HG03432 (cell line): ENCODE data around the gene DGKZ.
"Not testable (repeated sequence)": the region's sequence is repeated elsewhere in the genome, so short reads cannot be mapped to it uniquely, and the experiment has no call there.

Experiments used
- ATAC-seq: cut with Tn5 transposase; IDR thresholded peaks from one replicate; pipeline ENCODE4 v1.9.1; 2021; ENCODE audit warnings: mild to moderate bottlenecking, moderate library complexity; ENCODE audit not compliant: unreplicated experiment

The DGKZ gene

GRCh38 chr11:46346886-46347636 is at the start of gene DGKZ:
Gene DGKZ (plus strand): TSS chr11:46347463. CDS start chr11:46347660, 197 bp downstream.
- ATAC-seq, result peak; percentile 64

- no peak for ATAC-seq
Measured at GRCh38 chr11:46298699-46299433, 48.4 kb upstream of the DGKZ start.

- ATAC-seq, result no peak
Measured at GRCh38 chr11:46299451-46299961, 47.8 kb upstream of the DGKZ start.

GRCh38 chr11:46300270-46300669 is 47.0 kb upstream of the DGKZ start:
- ATAC-seq, result no peak

GRCh38 chr11:46302866-46303265 is 44.4 kb upstream of the DGKZ start:
- ATAC-seq, result peak; percentile 93

- ATAC-seq, result not testable (repeated sequence)
Measured at GRCh38 chr11:46304036-46304435, 43.2 kb upstream of the DGKZ start.

GRCh38 chr11:46304605-46305179 is 42.6 kb upstream of the DGKZ start:
- ATAC-seq, result no peak

GRCh38 chr11:46305295-46305694 is 42.0 kb upstream of the DGKZ start:
- ATAC-seq, result no peak

- ATAC-seq, result no peak
Measured at GRCh38 chr11:46306296-46306853, 40.9 kb upstream of the DGKZ start.

GRCh38 chr11:46307369-46307768 is 39.9 kb upstream of the DGKZ start:
- ATAC-seq, result no peak

- ATAC-seq, result no peak
Measured at GRCh38 chr11:46307785-46308341, 39.4 kb upstream of the DGKZ start.

GRCh38 chr11:46308631-46309419 is 38.4 kb upstream of the DGKZ start:
- ATAC-seq, result peak; percentile 60

- ATAC-seq, result peak; percentile 71
Measured at GRCh38 chr11:46309814-46310259, 37.4 kb upstream of the DGKZ start.

GRCh38 chr11:46315033-46315738 is 32.1 kb upstream of the DGKZ start:
- no peak for ATAC-seq

GRCh38 chr11:46315783-46316563 is 31.3 kb upstream of the DGKZ start:
- no peak for ATAC-seq

GRCh38 chr11:46319074-46319453 is 28.2 kb upstream of the DGKZ start:
- no peak for ATAC-seq

GRCh38 chr11:46321757-46322156 is 25.5 kb upstream of the DGKZ start:
- ATAC-seq, result no peak

GRCh38 chr11:46322759-46323158 is 24.5 kb upstream of the DGKZ start:
- ATAC-seq, result no peak
